ENCODE measurements around the gene TECPR2.

TECPR2 gene

GRCh38 chr14:102504328-102504999 is 141.7 kb downstream of the TECPR2 start:
- Histone ChIP-seq H3K36me3 (ENCODE audit: control insufficient read depth, insufficient read depth, low read length) (peaks cover 10% of the 10 kb centered on the region), H3K9ac (ENCODE audit: low read depth, low read length) (peak overlapping the region; percentile 37), H3K9me3 (ENCODE audit: control insufficient read depth, insufficient read depth, low read length) (no peaks in the 10 kb centered on the region), H3K4me1 (ENCODE audit: control insufficient read depth, insufficient read depth, low read length) (peaks cover 3% of the 10 kb centered on the region), H3K4me3 (ENCODE audit: low read depth, low read length) (no peak overlapping the region), H3K27me3 (ENCODE audit: control insufficient read depth, insufficient read depth, low read length) (no peaks in the 10 kb centered on the region)

- Histone ChIP-seq H3K27me3 (ENCODE audit: control insufficient read depth, insufficient read depth, low read length) (no peaks in the 10 kb centered on the region), H3K4me1 (ENCODE audit: control insufficient read depth, insufficient read depth, low read length) (peaks cover 3% of the 10 kb centered on the region), H3K9ac (ENCODE audit: low read depth, low read length) (no peak overlapping the region), H3K4me3 (ENCODE audit: low read depth, low read length) (no peak overlapping the region), H3K36me3 (ENCODE audit: control insufficient read depth, insufficient read depth, low read length) (peaks cover 10% of the 10 kb centered on the region), H3K9me3 (ENCODE audit: control insufficient read depth, insufficient read depth, low read length) (no peaks in the 10 kb centered on the region)
Measured at GRCh38 chr14:102505000-102505619, 142.4 kb downstream of the TECPR2 start.

GRCh38 chr14:102505775-102506625 is 143.3 kb downstream of the TECPR2 start:
- H3K9me3 ChIP-seq (ENCODE audit: control insufficient read depth, insufficient read depth, low read length) = no peaks in the 10 kb centered on the region

GRCh38 chr14:102506626-102506925 is 143.8 kb downstream of the TECPR2 start:
- Histone ChIP-seq H3K4me3 (ENCODE audit: low read depth, low read length) (no peak overlapping the region), H3K27me3 (ENCODE audit: control insufficient read depth, insufficient read depth, low read length) (no peaks in the 10 kb centered on the region), H3K4me1 (ENCODE audit: control insufficient read depth, insufficient read depth, low read length) (peaks cover 3% of the 10 kb centered on the region), H3K9ac (ENCODE audit: low read depth, low read length) (no peak overlapping the region), H3K9me3 (ENCODE audit: control insufficient read depth, insufficient read depth, low read length) (no peaks in the 10 kb centered on the region), H3K36me3 (ENCODE audit: control insufficient read depth, insufficient read depth, low read length) (peaks cover 10% of the 10 kb centered on the region)

More at GRCh38 chr14:102505775-102506625, 143.3 kb downstream of the TECPR2 start:
- Histone ChIP-seq H3K4me3 (ENCODE audit: low read depth, low read length) (no peak overlapping the region), H3K9ac (ENCODE audit: low read depth, low read length) (no peak overlapping the region), H3K36me3 (ENCODE audit: control insufficient read depth, insufficient read depth, low read length) (peaks cover 10% of the 10 kb centered on the region), H3K27me3 (ENCODE audit: control insufficient read depth, insufficient read depth, low read length) (no peaks in the 10 kb centered on the region), H3K4me1 (ENCODE audit: control insufficient read depth, insufficient read depth, low read length) (peaks cover 3% of the 10 kb centered on the region)

- peaks cover 10% of the 10 kb centered on the region for H3K36me3 ChIP-seq (ENCODE audit: control insufficient read depth, insufficient read depth, low read length)
Measured at GRCh38 chr14:102507081-102507856, 144.5 kb downstream of the TECPR2 start.

GRCh38 chr14:102507857-102508312 is 145.1 kb downstream of the TECPR2 start:
- peaks cover 10% of the 10 kb centered on the region for H3K36me3 ChIP-seq (ENCODE audit: control insufficient read depth, insufficient read depth, low read length)
- H3K9ac ChIP-seq (ENCODE audit: low read depth, low read length) = no peak overlapping the region
- H3K9me3 ChIP-seq (ENCODE audit: control insufficient read depth, insufficient read depth, low read length) = no peaks in the 10 kb centered on the region
- H3K27me3 ChIP-seq (ENCODE audit: control insufficient read depth, insufficient read depth, low read length) = no peaks in the 10 kb centered on the region
- peaks cover 3% of the 10 kb centered on the region for H3K4me1 ChIP-seq (ENCODE audit: control insufficient read depth, insufficient read depth, low read length)
- H3K4me3 ChIP-seq (ENCODE audit: low read depth, low read length) = peak overlapping the region; percentile 62

More at GRCh38 chr14:102507081-102507856, 144.5 kb downstream of the TECPR2 start:
- Histone ChIP-seq H3K4me1 (ENCODE audit: control insufficient read depth, insufficient read depth, low read length) (peaks cover 3% of the 10 kb centered on the region), H3K9ac (ENCODE audit: low read depth, low read length) (no peak overlapping the region), H3K4me3 (ENCODE audit: low read depth, low read length) (no peak overlapping the region), H3K9me3 (ENCODE audit: control insufficient read depth, insufficient read depth, low read length) (no peaks in the 10 kb centered on the region), H3K27me3 (ENCODE audit: control insufficient read depth, insufficient read depth, low read length) (no peaks in the 10 kb centered on the region)

GRCh38 chr14:102508410-102508773 is 145.7 kb downstream of the TECPR2 start:
- H3K27me3 ChIP-seq (ENCODE audit: control insufficient read depth, insufficient read depth, low read length) = no peaks in the 10 kb centered on the region
- H3K9me3 ChIP-seq (ENCODE audit: control insufficient read depth, insufficient read depth, low read length) = no peaks in the 10 kb centered on the region
- peak overlapping the region; percentile 62 for H3K4me3 ChIP-seq (ENCODE audit: low read depth, low read length)
- H3K4me1 ChIP-seq (ENCODE audit: control insufficient read depth, insufficient read depth, low read length) = peaks cover 3% of the 10 kb centered on the region
- H3K9ac ChIP-seq (ENCODE audit: low read depth, low read length) = no peak overlapping the region
- H3K36me3 ChIP-seq (ENCODE audit: control insufficient read depth, insufficient read depth, low read length) = peaks cover 10% of the 10 kb centered on the region

GRCh38 chr14:102508774-102509745 is 146.3 kb downstream of the TECPR2 start:
- peak overlapping the region; percentile 62 for H3K4me3 ChIP-seq (ENCODE audit: low read depth, low read length)
- H3K9me3 ChIP-seq (ENCODE audit: control insufficient read depth, insufficient read depth, low read length) = no peaks in the 10 kb centered on the region
- H3K4me1 ChIP-seq (ENCODE audit: control insufficient read depth, insufficient read depth, low read length) = peaks cover 3% of the 10 kb centered on the region
- no peak overlapping the region for H3K9ac ChIP-seq (ENCODE audit: low read depth, low read length)
- no peaks in the 10 kb centered on the region for H3K27me3 ChIP-seq (ENCODE audit: control insufficient read depth, insufficient read depth, low read length)
- H3K36me3 ChIP-seq (ENCODE audit: control insufficient read depth, insufficient read depth, low read length) = peaks cover 10% of the 10 kb centered on the region

GRCh38 chr14:102509746-102510615 is 147.2 kb downstream of the TECPR2 start, which contains the start of gene ANKRD9:
TSS of gene ANKRD9 (minus strand) at chr14:102509776. CDS start at chr14:102507889, 1,887 bp downstream.
- H3K27me3 ChIP-seq (ENCODE audit: control insufficient read depth, insufficient read depth, low read length) = no peaks in the 10 kb centered on the region
- H3K36me3 ChIP-seq (ENCODE audit: control insufficient read depth, insufficient read depth, low read length) = peaks cover 10% of the 10 kb centered on the region
- no peaks in the 10 kb centered on the region for H3K9me3 ChIP-seq (ENCODE audit: control insufficient read depth, insufficient read depth, low read length)
- peaks cover 3% of the 10 kb centered on the region for H3K4me1 ChIP-seq (ENCODE audit: control insufficient read depth, insufficient read depth, low read length)
- peak within 1 kb of the TSS; percentile 68 for H3K4me3 ChIP-seq (ENCODE audit: low read depth, low read length)
- no peak within 1 kb of the TSS for H3K9ac ChIP-seq (ENCODE audit: low read depth, low read length)
